Activated CD4-positive, alpha-beta T cell treated with anti-CD3 and anti-CD28 coated beads, Interleukin-2, Interleukin-6, amounts not matched to agents 100 ng/mL and 50 ng/mL, durations not matched to agents 16 hours and 8 hours (primary cell): ENCODE measurements around the gene GPR39.

ENCODE experiments used
- DNase-seq: peaks from one replicate; pipeline ENCODE4 v3.0.0-alpha.2; 2020

GPR39 gene

GRCh38 chr2:132646540-132647108 is 230.0 kb downstream of the GPR39 start:
- DNase-seq: no peak

- DNase-seq: no peak
Observed at GRCh38 chr2:132651115-132652045, 234.8 kb downstream of the GPR39 start.

- no peak for DNase-seq
Observed at GRCh38 chr2:132652474-132652873, 235.9 kb downstream of the GPR39 start.

DNA sequence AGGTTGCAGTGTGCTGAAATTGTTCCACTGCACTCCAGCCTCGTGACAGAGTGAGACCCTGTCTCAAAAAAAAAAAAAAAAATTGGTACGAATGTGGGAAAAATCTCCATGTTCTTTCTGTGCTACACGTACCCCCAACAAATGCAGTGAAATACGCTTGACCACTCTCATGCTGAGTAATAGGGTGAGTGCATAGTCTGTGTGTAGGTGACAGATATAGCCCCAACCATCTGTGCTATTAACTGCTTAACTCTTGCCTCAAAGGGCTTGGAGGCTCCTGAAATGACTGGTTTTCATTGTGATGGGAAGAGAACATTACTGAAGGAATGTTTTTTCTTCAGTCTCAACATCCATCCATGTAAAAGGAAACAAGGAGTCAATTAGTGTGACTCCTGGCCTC is 237.7 kb downstream of the GPR39 start:
- DNase-seq: no peak

DNA sequence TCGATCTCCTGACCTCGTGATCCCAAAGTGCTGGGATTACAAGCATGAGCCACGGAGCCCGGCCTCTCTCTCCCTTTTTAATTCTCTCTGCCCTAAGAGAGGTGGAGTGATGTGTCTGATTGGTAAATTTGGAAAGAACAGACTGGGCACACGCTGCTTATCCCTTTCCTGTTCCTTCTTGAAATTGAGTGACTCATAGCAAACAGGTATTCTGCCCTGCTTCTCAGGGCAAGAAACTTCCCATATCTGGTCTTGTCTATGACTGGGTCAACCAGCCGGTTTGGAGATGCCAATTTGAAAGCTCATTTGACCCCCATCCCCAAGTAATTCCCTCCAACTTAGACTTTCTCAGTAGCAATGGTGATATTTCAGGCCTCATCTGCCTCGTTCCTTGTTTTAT is 238.4 kb downstream of the GPR39 start:
- no peak for DNase-seq

DNA sequence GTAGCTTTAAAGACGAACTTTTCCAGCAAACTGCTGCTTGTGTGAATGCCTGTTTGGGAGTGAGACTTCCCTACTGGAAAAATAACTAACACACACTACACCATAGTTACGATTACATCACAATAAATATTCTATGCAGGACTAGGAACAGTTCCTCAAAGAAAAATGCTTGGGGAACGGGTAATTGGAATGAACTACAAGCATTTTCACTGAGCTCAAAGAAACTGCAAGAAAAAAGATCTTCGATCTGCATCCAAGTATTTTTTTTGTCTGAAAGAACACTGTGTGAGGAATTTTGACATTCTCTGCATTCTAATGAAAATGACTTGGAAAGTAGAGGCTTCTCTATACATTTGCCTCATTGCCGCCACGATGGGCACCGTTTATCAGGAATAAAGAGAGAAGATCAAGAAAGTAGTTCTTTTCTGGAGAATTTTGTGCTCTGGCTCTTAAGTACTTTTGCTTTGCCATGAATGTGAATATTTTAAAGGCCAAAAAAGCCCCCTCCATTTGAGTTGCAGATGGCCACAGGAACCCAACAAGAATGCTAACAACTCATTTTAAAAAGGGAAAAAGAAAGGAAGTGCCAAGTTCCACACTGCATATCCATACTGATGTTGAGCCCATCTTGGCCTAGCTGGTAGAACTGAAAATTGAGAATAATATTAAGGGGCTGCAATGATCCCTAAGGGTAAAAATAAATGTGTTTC is 239.8 kb downstream of the GPR39 start:
- DNase-seq: no peak

- DNase-seq: no peak
Observed at GRCh38 chr2:132659331-132659730, 242.7 kb downstream of the GPR39 start.

DNA sequence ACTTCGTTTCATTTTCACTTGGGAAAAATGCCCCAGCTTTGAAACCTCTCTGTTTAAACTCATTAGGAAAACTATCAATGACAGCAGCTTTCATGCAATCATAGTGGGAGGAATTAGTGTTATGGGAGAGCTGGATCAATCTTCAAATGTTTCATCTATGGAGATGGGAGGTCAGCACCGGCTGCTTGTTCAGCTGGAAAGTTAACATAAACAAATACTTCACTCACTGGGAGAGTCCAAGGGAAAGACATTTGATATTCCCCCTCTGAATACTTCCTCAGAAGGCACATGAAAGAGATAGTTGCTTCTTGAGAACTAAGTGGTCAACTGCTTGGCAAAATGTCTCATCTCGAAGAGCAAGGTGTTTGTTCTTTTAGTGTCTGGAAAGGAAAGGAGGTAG is 246.1 kb downstream of the GPR39 start:
- no peak for DNase-seq

DNA sequence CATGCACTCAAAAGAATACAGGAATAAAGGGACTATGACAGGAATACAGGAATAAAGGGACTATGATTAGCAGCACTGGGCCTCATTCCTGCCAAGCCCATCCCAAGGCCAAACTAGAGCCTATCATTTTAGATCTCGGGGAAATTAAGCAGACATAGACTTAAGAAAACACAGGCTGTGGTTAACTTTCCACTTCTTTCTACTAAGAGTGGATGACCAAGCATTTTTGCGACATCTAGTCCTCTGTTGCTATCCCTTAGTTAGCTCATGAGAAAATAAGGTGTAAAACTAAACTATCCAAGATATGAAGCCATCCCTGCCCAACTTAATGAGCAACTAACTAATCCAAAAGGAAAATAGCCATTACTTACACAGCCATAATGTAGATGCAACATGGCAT is 247.5 kb downstream of the GPR39 start:
- no peak for DNase-seq

GRCh38 chr2:132665401-132666140 is 249.0 kb downstream of the GPR39 start:
- no peak for DNase-seq

- no peak for DNase-seq
Observed at GRCh38 chr2:132667706-132668105, 251.1 kb downstream of the GPR39 start.

GRCh38 chr2:132668189-132668823 is 251.7 kb downstream of the GPR39 start:
- no peak for DNase-seq

- DNase-seq: no peak
Observed at GRCh38 chr2:132668987-132669907, 252.6 kb downstream of the GPR39 start.

DNA sequence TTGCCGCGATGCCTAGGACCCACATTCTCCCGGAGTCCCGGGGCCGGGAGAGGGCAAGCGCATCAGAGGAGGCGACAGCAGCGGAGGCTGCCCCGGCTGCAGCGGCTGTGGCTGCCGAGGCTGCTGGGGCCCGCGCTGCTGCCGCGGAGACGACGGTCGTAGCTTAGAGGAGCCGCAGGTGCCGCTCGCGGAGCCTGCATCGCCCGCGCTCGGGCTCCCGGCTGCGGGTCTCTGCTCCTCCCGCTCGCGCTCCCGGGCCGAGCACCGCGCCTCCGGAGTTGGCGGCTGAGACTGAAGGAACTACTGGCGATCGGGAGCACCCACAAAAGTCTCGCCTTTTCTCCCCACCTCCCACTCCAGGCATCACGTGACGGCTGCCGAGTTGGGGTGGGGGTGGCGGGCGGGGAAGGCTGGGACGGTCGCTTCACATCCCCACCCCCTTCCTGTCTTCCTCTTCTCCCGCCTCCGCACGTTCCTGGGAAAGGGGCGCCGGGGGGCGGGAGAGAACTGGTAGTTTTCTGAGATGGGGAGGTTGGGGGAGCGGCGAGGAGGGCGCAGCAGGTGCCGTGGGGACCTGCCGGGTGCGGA is 253.4 kb downstream of the GPR39 start, which contains the start of gene LYPD1:
TSS of gene LYPD1 (minus strand) at position 298 of the 588 bp plus-strand sequence. CDS start at position 25, 273 bp downstream.
- DNase-seq: no peak

DNA sequence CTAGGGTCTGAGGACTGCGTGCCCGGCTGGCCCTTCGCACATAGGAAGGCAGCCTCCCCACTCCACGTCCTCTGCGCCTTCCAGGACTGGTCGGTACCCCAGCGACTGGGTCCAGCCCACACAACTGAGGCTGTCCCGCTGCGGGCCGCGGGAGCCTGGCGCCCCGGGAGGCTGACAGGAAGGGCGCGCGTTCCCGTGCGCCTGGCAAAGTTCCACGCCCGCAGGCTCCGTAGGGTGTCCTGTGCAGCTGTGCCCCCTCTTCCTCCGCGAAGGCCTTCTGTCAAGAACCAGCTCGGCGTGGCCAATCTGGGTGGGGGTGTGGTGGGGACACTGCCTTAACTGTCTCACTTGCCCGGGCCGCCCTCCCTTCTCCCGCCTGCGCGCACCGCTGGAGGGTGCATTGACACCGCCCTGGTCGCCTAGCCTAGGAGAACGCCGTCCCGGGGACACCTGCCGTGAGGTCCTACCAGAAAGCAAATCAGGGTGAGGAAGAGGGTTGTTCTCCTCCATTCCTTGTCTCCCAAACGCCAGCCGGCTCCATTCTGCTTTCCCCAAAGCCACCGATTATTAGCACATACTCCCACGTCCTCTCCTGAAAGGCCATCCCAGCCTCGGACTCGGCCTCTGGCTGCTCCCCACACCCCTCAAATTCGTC is 254.0 kb downstream of the GPR39 start:
- no peak for DNase-seq

DNA sequence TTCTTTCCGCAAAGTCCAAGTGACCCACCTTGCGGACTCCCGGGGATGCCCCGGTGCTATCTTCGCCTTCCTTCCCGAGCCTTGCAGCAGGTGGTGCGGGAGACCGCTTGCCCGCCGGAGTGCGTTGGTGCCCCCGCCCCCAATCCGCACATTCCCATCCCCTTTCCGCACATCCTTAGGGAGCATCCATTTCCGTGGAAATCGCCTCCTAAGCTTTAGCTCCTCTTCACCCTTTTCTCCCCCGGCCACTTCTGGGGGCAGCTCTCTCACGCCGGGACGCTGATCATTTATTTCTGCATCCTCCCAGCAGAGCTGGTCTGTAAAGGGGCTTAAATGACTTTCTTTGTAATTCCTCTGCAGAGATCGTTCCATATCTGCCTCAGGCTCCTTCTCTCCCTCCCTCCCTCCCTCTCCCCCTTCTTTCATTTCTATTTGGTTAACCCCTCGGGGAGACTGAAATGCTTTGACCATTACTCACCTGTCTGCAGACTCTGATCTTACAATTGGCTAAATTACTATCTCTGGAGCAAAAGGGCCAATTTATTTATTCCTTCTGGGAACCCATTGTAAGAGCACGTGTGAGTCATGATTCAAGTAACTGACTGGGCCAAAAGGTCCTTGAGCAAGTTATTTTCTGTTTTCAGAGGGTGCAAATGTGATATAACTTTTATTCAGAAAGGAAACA is 254.7 kb downstream of the GPR39 start:
- DNase-seq: no peak

- no peak for DNase-seq
Observed at GRCh38 chr2:132676999-132677398, 260.4 kb downstream of the GPR39 start.

DNA sequence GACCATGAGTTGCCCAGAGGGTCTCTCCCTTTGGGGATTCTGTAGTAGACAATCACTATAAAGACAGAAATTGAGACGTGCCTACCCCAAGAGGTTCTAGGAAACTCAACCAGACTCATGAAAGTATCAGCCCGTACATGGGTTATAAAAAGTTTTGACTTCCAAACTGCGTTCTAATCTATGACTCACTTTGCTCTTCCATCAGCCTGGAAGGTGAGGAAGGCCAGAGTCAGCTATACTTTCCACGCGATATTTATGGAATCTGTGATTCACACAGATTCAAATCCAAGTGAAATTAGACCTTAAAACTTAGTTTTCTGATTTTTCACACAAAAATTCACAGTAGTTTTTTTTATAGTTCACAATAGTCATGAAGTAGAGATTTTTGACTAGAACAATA is 261.1 kb downstream of the GPR39 start:
- DNase-seq: no peak

GRCh38 chr2:132678483-132678882 is 261.9 kb downstream of the GPR39 start:
- DNase-seq: no peak

DNA sequence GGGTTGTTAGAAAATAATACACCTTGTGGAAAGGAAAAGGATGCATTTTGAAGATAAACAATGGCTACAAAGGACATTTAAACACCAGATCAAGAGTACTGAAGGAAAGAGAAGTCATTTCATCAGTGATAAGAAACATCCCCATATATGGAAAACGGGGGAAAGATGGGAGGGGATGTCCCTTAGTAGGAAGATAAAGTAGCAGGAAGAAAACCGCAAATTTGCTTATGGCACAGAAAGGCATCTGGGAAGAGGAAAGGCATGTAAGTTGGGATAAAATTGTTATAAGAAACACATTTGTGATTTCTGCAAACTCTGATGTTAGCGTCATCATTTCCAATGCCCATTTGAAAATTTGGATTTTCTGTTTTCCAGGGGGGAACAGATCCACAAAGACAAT is 263.9 kb downstream of the GPR39 start:
- DNase-seq: no peak
